PC-9 (cell line): Measurements from ENCODE around the gene PCDH9. TPM values are rescaled to one million over a fixed set of nuclear protein-coding genes. Genes with fewer than 3 reads are reported as not detected.

Source experiments
- BruUV-seq: library from RNA; stranded (reverse); fragments of 400-500 nt; replicated peaks from 2 replicates; lab custom pipeline; 2021; lab: Mats Ljungman, UMichigan
- CTCF ChIA-PET: fragments of 300-600 bp; sonication (Branson Sonifier 250); formaldehyde crosslinking; loops from one replicate; lab custom pipeline; 2022; ENCODE audit warnings: antibody characterized with exemption; lab: Charles Lee
- POLR2A ChIA-PET: fragments of 300-600 bp; sonication (Branson Sonifier 250); formaldehyde crosslinking; loops from one replicate; lab custom pipeline; 2022; ENCODE audit warnings: antibody characterized with exemption; ENCODE audit not compliant: unreplicated experiment; lab: Charles Lee
- DNase-seq, 2 experiments: peaks; one replicate each; pipeline versions ENCODE4 v3.0.0 to v3.0.0-alpha.2; 2015 to 2022; ENCODE audit warnings: mixed read lengths in 1 of 2
- H2AFZ ChIP-seq: fragments of 200-600 bp; sonication (generic); 2 replicates; pipeline ENCODE4 v1.8.1; 2017; ENCODE audit warnings: antibody characterized with exemption
- H3F3A ChIP-seq: fragments of 200-600 bp; sonication (generic); 2 replicates; pipeline ENCODE4 v1.8.1; 2017; ENCODE audit warnings: antibody characterized with exemption, mild to moderate bottlenecking, low read depth; ENCODE audit not compliant: insufficient read depth
- H3K27ac ChIP-seq: fragments of 200-600 bp; sonication (generic); 2 replicates; pipeline ENCODE4 v1.6.1; 2016; ENCODE audit warnings: mixed run types
- H3K27me3 ChIP-seq: fragments of 200-600 bp; sonication (generic); 2 replicates; pipeline ENCODE4 v1.6.1; 2016; ENCODE audit warnings: low read depth, mixed run types; ENCODE audit not compliant: insufficient read depth
- H3K36me3 ChIP-seq: fragments of 200-600 bp; sonication (generic); 2 replicates; pipeline ENCODE4 v1.6.1; 2016; ENCODE audit warnings: low read depth, mixed run types
- H3K4me1 ChIP-seq: fragments of 200-600 bp; sonication (generic); replicated peaks from 2 replicates; pipeline ENCODE4 v1.6.1; 2016; ENCODE audit warnings: mixed run types; ENCODE audit not compliant: insufficient read depth
- H3K4me2 ChIP-seq: fragments of 200-600 bp; sonication (generic); 2 replicates; pipeline ENCODE4 v1.6.1; 2017; ENCODE audit warnings: mixed run types
- H3K4me3 ChIP-seq: fragments of 200-600 bp; sonication (generic); 2 replicates; pipeline ENCODE4 v1.6.1; 2016; ENCODE audit warnings: mixed run types
- H3K79me2 ChIP-seq: fragments of 200-600 bp; sonication (generic); 2 replicates; pipeline ENCODE4 v1.6.1; 2017; ENCODE audit warnings: low read depth, mixed run types
- H3K9me2 ChIP-seq: fragments of 200-600 bp; sonication (generic); 2 replicates; pipeline ENCODE4 v1.8.1; 2017; ENCODE audit warnings: mild to moderate bottlenecking; ENCODE audit not compliant: insufficient read depth
- H3K9me3 ChIP-seq: fragments of 200-600 bp; sonication (generic); 2 replicates; pipeline ENCODE4 v1.8.1; 2016; ENCODE audit warnings: low read depth; ENCODE audit not compliant: insufficient read depth
- H4K20me1 ChIP-seq: fragments of 200-600 bp; sonication (generic); 2 replicates; pipeline ENCODE4 v1.8.1; 2017; ENCODE audit not compliant: insufficient read depth
- CTCF ChIP-seq: fragments of 200-600 bp; sonication (generic); conservative IDR thresholded peaks from 2 replicates; pipeline ENCODE4 v1.6.1; 2017; ENCODE audit warnings: mixed run types, antibody characterized with exemption, mild to moderate bottlenecking, moderate library complexity
- EZH2 ChIP-seq: fragments of 200-600 bp; sonication (generic); IDR thresholded peaks from 2 replicates; pipeline ENCODE4 v1.8.0; 2017; ENCODE audit warnings: antibody characterized with exemption, low read depth
- intact Hi-C: fragments of 100-400 bp; cut with micrococcal nuclease; formaldehyde crosslinking; loops from one replicate; pipeline ENCODE4 v1.10.0; 2022; ENCODE audit not compliant: unreplicated experiment
- total RNA-seq: library from RNA; stranded (reverse); gene quantifications from 2 replicates; pipeline ENCODE4 v1.2.3, GENCODE V29; 2021

PCDH9 gene
- total RNA-seq, 1 experiment from 2014 or later: 0.37 TPM

GRCh38 chr13:67119481-67119894 lies 110.6 kb downstream of the PCDH9 start:
- no peak overlapping the region for H2AFZ ChIP-seq
- no peaks in the 10 kb centered on the region for H3K36me3 ChIP-seq
- DNase-seq: peak; percentile 0 to 62
- H3K9me2 ChIP-seq: no peaks in the 10 kb centered on the region
- ChIA-PET CTCF (no interaction called here), POLR2A (no interaction called here)
- H3K4me1 ChIP-seq: no peaks in the 10 kb centered on the region
- no peaks in the 10 kb centered on the region for H4K20me1 ChIP-seq
- TF ChIP-seq EZH2 (no peak), CTCF (no peak)
- BruUV-seq: no TSS peak
- H3K9me3 ChIP-seq: no peaks in the 10 kb centered on the region
- intact Hi-C loops: no loop called here
- H3K4me2 ChIP-seq: no peak overlapping the region
- H3F3A ChIP-seq: no peaks in the 10 kb centered on the region
- no peak overlapping the region for H3K27ac ChIP-seq
- no peak overlapping the region for H3K4me3 ChIP-seq
- H3K27me3 ChIP-seq: no peaks in the 10 kb centered on the region
- no peaks in the 10 kb centered on the region for H3K79me2 ChIP-seq

GRCh38 chr13:67118277-67118676 lies 111.9 kb downstream of the PCDH9 start:
- no peaks in the 10 kb centered on the region for H4K20me1 ChIP-seq
- H2AFZ ChIP-seq: no peak overlapping the region
- no peaks in the 10 kb centered on the region for H3K4me1 ChIP-seq
- POLR2A ChIA-PET: no interaction called here
- H3K9me2 ChIP-seq: no peaks in the 10 kb centered on the region
- BruUV-seq: no TSS peak
- no peaks in the 10 kb centered on the region for H3F3A ChIP-seq
- H3K79me2 ChIP-seq: no peaks in the 10 kb centered on the region
- H3K4me2 ChIP-seq: no peak overlapping the region
- DNase-seq: no peak
- H3K4me3 ChIP-seq: no peak overlapping the region
- CTCF ChIA-PET: no interaction called here
- no peaks in the 10 kb centered on the region for H3K27me3 ChIP-seq
- no peak overlapping the region for H3K27ac ChIP-seq
- H3K9me3 ChIP-seq: no peaks in the 10 kb centered on the region
- no peaks in the 10 kb centered on the region for H3K36me3 ChIP-seq
- intact Hi-C loops: no loop called here
- TF ChIP-seq EZH2: no peak
- TF ChIP-seq CTCF: no peak

- no peaks in the 10 kb centered on the region for H3K27me3 ChIP-seq
- H3K79me2 ChIP-seq: no peaks in the 10 kb centered on the region
- no peaks in the 10 kb centered on the region for H3F3A ChIP-seq
- BruUV-seq: no TSS peak
- TF ChIP-seq EZH2 (no peak), CTCF (no peak)
- H3K9me3 ChIP-seq: no peaks in the 10 kb centered on the region
- no peaks in the 10 kb centered on the region for H3K36me3 ChIP-seq
- intact Hi-C loops: no loop called here
- H2AFZ ChIP-seq: no peak overlapping the region
- H3K27ac ChIP-seq: no peak overlapping the region
- ChIA-PET CTCF (no interaction called here), POLR2A (no interaction called here)
- H3K4me2 ChIP-seq: no peak overlapping the region
- no peaks in the 10 kb centered on the region for H3K4me1 ChIP-seq
- no peak overlapping the region for H3K4me3 ChIP-seq
- H3K9me2 ChIP-seq: no peaks in the 10 kb centered on the region
- DNase-seq: no peak
- no peaks in the 10 kb centered on the region for H4K20me1 ChIP-seq
Observed at GRCh38 chr13:67117010-67117550, 113.1 kb downstream of the PCDH9 start.
